T-helper 2 cell (primary cell): Measurements from ENCODE around the gene C5orf15.
A peak's percentile ranks its signal among the peaks of the same experiment; 100 is the strongest.

ENCODE experiments used
- DNase-seq, 5 experiments: peaks; one replicate each; pipeline versions ENCODE4 v3.0.0 to v3.0.0-alpha.2; 2012 to 2022
- total RNA-seq, 2 donors: gene quantifications; one replicate each; lab custom pipeline; 2026; lab: John Stamatoyannopoulos, UW

The C5orf15 gene
- 9.7 to 23.0 reads per million in 2 donors for total RNA-seq

DNA sequence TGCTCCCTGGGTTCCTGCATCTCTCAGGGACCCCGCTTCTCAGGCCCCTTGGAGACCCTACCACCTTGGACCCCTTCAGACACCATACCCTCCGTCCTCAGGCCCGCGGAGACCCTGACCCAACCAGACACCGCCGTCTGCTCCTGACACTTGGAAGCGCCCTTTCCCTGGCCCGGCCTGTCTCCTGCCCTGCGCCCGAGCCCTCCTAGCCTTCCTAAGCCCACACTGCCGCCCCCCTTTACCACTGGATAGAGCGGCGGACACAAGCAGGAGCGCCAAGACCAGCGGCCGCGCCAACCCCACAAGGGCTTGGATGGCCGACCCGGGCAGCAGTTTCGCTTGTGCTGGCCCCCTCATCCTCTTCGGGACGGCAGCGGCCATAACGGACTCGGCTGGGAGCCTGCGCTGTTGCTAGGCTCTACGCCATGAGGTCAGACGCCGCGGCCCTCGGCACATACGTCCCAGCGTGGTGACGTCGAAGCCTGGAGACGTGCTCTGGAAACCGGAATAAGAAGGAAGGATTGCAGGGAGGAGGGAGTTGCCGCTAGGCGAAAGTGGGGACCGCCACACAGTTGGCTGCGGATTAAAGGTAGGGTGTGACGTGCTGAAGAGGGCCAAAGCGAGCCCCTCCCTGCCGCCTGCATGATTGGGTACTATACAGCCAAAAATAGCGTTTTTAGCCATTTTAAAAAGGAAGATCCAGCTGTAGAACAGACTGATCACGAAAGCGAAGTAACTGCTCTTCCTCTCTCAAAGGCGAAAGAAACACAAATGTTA lies at the start of gene C5orf15:
C5orf15 (minus strand) TSS at position 422 of the 777 bp plus-strand sequence; CDS start at position 381, 41 bp downstream.
- DNase-seq, result peak; percentile 76 to 97 (median 91)

- DNase-seq, result no peak
Observed at GRCh38 chr5:134008266-134008749, 39.9 kb upstream of the C5orf15 start.

DNA sequence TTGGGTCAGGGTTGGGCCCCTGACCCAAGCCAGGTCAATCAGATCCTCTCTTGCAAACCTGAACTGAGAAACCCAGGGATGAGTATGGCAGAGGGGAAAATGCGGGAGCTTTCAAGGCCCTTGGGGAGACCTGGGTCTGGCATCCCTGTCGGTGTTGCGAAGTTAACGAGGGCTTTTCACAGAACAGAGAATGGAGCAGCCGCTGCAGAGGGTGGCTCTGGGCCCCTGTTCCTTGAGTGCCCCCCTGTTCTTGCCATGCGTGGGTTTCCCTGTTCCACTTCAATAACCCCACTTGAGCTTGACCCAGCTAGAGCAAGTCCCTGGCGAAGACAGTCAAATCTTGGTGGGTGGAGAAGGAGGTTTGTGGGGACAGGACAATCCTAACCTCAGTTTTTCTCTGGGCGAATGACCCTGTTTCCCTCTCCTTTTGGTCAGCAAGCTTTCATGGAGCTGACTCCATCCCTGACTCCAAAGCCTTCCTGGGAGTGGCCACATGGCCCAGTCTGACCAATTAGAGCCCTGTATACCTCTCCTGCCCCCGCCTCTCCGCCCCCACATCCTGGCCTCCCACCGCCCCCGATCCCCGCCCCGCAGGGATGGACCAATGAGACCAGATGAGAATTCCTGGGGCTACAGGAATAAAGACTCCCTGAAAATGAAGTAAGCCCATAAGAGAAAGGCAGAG lies 39.3 kb upstream of the C5orf15 start:
- no peak for DNase-seq

DNA sequence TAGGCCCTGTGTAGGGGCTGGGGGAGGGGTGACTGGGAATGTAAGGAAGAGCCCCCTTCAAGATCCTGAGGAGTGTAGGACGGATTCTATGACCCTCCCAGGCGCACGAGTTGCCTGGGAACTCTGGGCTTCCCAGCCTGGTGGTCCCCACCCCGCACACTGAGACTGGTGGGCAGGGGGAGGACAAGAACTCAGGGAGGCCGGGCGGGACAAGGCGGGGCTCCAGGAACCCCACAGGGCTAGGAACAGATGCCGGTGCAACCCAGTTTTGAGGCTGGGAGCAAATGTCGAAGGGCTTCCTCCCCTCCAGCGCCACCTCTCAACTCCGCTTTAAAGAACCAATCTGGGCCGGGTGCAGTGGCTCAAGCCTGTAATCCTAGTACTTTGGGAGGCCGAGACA lies 37.7 kb upstream of the C5orf15 start:
- DNase-seq, result no peak

DNA sequence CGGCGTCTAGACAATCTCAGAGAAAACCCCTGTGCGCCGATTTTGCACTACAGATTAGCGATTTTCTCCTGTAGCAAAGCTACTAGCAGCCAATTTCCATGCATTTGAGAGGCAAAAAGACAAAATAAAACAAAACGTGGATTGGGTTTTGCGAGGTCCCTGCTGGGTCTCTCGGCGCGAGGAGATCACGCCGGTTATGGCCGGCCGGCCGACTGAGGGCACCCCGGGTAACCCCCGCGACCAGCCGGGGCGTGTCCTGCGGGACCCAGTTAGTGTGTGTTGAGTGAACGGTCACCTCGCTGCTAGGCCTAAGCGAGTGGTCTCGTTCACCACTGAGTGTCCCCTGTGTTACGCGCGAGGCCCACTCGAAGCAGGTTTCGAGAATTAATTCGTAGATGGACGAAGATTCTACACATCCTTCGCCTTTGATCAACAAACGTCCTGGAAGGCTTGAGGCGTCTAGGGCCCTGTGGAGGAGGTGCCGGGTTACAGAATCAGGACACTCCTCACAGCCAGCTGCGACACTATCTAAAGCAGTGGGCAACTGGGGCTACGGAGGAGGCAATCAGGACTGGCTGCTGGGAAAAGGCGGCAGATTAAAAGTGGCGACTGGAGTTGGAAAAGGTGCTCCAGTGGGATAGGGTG lies 37.1 kb upstream of the C5orf15 start:
- DNase-seq, result no peak

DNA sequence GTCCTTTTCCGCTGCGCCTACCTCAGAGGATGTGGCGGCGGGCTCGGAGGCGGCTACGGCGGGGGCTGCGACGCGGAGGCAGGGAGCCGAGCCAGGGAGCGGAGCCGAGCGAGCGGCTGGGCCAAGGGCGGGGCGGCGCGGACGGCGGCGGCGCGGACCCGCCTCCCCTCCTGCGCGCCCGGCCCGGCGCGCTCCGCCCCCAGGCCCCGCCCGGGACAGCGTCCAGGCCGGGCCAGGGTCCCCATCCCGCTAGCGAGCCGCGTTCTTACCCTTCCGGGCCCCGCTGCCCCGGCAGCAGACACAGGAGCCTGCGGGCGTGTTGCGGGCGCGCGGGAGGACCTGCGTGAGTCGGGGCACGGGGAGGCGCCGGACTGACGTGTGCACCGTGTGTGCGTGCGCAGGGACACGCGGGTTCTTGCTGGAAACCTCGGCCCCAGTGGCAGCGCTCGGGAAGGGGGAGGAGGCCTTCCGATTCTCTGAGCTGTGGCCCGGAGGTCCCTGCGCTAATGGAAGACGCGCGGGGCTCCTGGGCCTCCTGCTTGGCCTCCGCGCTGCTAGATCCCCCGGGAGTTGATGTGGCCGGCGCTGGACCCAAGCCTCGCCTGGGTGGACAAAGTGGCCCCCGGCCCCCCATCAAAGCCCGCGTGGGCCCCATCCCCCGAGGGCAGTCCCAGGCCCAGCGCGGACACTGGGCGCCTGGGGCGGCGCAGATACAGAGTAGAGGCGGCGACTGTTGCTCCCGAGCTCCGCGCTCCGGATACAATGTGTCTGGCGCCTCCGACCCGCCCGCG lies 36.4 kb upstream of the C5orf15 start, which contains the start of gene VDAC1:
VDAC1 (minus strand) TSS at position 350 of the 791 bp plus-strand sequence. CDS start 11,963 bp downstream, outside the sequence.
- DNase-seq, result peak; percentile 68 to 91 (median 88)

DNA sequence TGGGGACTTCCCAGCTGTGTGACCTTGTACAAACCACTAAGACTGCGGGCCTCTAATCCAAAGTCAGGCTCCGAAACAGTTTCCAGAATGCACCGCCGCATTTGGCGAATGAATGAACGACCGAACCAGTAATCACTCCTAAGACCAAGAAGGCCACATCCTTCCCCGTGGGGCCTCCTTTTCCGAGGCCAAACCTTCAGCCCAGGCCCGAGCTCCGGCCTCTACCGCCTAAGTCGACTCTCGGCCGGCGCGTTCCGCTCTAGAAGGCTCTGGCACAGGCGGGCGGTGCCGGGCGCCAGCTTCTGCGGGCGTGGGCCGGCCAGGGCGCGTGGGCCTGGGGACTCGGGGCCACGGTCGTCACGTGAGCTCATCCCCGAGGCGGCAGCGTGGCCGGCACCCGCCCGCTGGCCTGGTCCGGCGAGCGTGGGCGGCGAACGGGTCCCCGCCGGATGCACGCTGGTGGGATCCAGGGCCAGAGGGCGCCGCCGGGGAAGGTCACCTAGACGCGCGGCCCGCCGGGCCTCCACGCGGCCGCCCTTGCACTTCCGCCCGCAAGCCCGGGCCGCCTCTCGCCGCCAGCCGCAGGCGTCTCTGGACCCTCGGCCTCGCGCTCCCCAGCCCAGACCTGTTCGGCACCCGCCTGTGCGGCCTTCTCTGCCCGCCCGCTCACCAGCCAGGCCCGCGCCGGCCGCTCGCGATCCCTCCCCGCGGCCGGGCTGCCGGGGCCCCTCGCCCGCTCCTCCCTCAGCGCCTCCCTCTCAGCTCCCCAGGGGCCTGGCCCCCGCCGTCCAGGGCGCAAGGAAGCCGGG lies 35.6 kb upstream of the C5orf15 start:
- DNase-seq, result peak; percentile 10 to 49 (median 36)

DNA sequence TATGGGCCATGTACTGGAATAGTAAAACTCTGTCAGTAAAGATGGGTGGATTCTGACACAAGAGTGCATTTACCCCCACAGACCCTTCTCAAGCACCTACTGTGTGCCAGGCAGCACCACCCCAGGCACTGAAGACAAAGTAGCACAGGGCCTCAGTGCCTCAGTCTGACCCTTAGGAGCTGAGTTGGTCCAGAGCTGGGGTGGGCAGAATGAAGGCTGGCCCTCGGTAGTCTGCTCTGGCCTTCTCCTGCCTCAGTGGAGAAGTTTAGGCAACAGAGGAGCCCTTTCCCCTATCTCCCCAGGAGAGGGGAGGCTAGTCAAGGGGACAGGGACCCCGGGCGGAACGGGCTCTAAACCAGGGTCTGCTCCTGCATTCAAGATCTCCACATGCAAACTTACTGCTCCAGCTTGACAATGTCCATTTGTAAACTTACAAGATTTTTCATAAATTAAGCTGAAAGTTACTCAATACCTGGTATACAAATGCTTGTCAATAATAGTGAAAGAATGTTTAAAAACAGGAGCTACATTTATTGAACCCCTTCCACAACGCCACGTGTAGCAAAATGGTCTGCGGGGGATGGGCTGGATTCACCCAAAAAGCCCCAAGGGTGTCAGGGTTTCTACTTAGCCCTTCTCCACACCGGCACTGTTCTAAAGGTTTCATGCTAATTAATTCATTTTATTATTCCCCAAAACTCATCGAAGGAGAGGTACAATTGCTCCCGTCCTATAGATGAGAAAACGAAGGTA lies 34.8 kb upstream of the C5orf15 start:
- peak in 1 of 5 experiments; percentile 21 for DNase-seq

GRCh38 chr5:134001938-134002731 lies 33.7 kb upstream of the C5orf15 start:
- DNase-seq, result no peak

GRCh38 chr5:134000696-134001453 lies 32.5 kb upstream of the C5orf15 start:
- DNase-seq, result no peak

- no peak for DNase-seq
Observed at GRCh38 chr5:134000091-134000511, 31.7 kb upstream of the C5orf15 start.

GRCh38 chr5:133998807-133999206 lies 30.4 kb upstream of the C5orf15 start:
- no peak for DNase-seq

DNA sequence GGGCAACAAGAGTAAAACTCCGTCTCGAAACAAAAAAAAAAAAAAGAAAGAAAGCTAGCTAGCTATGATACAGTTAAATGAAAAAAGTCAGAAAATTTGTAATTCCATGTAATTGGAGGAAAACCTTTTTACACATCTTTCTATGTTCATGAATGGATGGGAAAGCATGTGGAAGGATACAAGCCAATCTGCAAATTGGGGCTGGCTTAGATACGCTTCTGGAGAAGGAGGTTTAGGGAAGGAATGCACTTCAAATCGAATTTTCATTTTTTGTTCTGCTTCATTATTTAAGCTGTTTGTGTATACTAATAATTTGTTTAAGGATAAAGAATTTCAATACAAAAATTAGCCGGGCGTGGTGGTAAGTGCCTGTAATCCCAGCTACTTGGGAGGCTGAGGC lies 29.6 kb upstream of the C5orf15 start:
- no peak for DNase-seq

GRCh38 chr5:133996683-133997252 lies 28.3 kb upstream of the C5orf15 start:
- peak in 1 of 5 experiments; percentile 18 for DNase-seq

GRCh38 chr5:133995883-133996563 lies 27.6 kb upstream of the C5orf15 start:
- DNase-seq, result no peak

GRCh38 chr5:133995341-133995740 lies 26.9 kb upstream of the C5orf15 start:
- DNase-seq, result no peak

DNA sequence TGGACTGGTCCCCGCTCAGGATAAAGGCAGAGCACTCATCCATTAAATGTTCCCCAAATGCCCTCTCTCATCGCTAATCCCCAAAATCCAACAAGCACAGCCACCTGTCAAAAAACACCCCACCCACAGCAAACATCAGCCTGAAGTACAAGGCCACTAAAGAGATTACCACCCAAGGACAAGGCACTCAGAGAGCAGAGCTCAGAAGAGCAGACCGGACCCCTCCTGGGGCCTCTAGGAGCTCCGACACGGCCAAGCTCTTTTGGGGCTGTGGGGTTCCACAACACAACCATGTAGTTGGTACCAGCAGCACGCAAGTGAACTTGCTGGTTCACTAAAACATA lies 26.5 kb upstream of the C5orf15 start:
- DNase-seq, result no peak
